HG02623 (cell line): ENCODE results near the gene ATP5MC2.
"Not testable (repeated sequence)": the region's sequence is repeated elsewhere in the genome, so short reads cannot be mapped to it uniquely, and the experiment has no call there.

ENCODE experiments used
- ATAC-seq: cut with Tn5 transposase; IDR thresholded peaks from one replicate; pipeline ENCODE4 v1.9.1; 2021; ENCODE audit warnings: moderate library complexity; ENCODE audit not compliant: unreplicated experiment

The ATP5MC2 gene

GRCh38 chr12:53695152-53696145 lies 19.6 kb upstream of the ATP5MC2 start:
- ATAC-seq = no peak

GRCh38 chr12:53694756-53695151 lies 18.9 kb upstream of the ATP5MC2 start:
- ATAC-seq = no peak

- no peak for ATAC-seq
These were observed 12.3 kb upstream of the ATP5MC2 start for GRCh38 chr12:53688134-53688533.

- ATAC-seq = no peak
These were observed 10.6 kb upstream of the ATP5MC2 start for GRCh38 chr12:53686436-53686835.

GRCh38 chr12:53684654-53685220 lies 8.9 kb upstream of the ATP5MC2 start:
- no peak for ATAC-seq

- ATAC-seq = no peak
These were observed 8.1 kb upstream of the ATP5MC2 start for GRCh38 chr12:53683983-53684382.

- ATAC-seq = no peak
These were observed 7.6 kb upstream of the ATP5MC2 start for GRCh38 chr12:53683494-53683893.

GRCh38 chr12:53680061-53680460 lies 4.2 kb upstream of the ATP5MC2 start:
- not testable (repeated sequence) for ATAC-seq

- ATAC-seq = no peak
These were observed 1.9 kb upstream of the ATP5MC2 start for GRCh38 chr12:53677800-53678148.

GRCh38 chr12:53677016-53677799 lies 1.3 kb upstream of the ATP5MC2 start:
- ATAC-seq = no peak

GRCh38 chr12:53676656-53677015 lies 753 bp upstream of the ATP5MC2 start:
- ATAC-seq = no peak

- no peak for ATAC-seq
These were observed 744 bp downstream of the ATP5MC2 start for GRCh38 chr12:53674977-53675700.

- no peak for ATAC-seq
These were observed 4.9 kb downstream of the ATP5MC2 start for GRCh38 chr12:53670971-53671370.

GRCh38 chr12:53670308-53670707 lies 5.6 kb downstream of the ATP5MC2 start:
- no peak for ATAC-seq

- ATAC-seq = no peak
These were observed 8.8 kb downstream of the ATP5MC2 start for GRCh38 chr12:53667080-53667479.

- no peak for ATAC-seq
These were observed 10.9 kb downstream of the ATP5MC2 start for GRCh38 chr12:53664936-53665335.

GRCh38 chr12:53664191-53664590 lies 11.7 kb downstream of the ATP5MC2 start:
- ATAC-seq = no peak

- no peak for ATAC-seq
These were observed 15.8 kb downstream of the ATP5MC2 start for GRCh38 chr12:53660041-53660440.

GRCh38 chr12:53659571-53659981 lies 16.3 kb downstream of the ATP5MC2 start:
- ATAC-seq = no peak

GRCh38 chr12:53659011-53659551 lies 16.8 kb downstream of the ATP5MC2 start:
- no peak for ATAC-seq

- ATAC-seq = no peak
These were observed 18.8 kb downstream of the ATP5MC2 start for GRCh38 chr12:53657041-53657440.
